Measurements from ENCODE around the gene ZNF532.

The ZNF532 gene

GRCh38 chr18:58866773-58867150, 2.1 kb downstream of the ZNF532 start:
- peak in 4 of 56 donors; percentile 17 to 30 (median 26) for DNase-seq

DNA sequence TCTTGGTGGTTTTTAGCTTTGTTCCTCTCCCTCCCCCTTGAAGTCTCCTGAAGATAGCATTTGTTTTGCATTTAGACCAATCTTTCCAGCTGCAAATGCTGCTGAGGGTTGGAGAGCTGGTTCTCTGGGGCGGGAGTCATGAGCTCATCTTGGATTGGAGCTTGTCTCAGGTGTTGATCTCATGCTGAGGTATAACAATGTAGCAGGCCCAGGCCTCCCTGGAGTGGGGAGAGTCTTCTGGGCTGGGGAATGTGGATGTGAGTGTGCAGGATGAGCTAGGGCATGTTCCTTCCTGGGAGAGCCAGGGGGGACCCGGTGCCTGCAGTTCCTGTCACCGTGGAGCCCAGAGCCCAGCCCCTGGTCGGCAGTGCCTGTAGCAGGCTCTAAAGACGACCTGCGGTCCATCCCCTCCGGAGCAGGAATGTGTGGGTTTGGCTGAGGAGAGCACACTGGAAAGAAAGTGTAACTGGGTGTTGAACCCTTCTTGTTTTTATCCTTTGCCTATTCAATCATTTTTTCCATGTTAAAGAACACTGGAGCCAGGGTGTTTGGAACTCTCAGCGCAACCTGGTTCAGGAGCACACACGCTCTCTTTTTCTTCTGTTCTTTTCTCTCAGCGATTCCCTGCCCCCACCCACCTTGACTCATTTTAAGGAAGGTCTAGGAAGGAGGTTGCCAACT, 2.7 kb downstream of the ZNF532 start:
- peak in 6 of 56 donors; percentile 8 to 36 (median 22) for DNase-seq

DNA sequence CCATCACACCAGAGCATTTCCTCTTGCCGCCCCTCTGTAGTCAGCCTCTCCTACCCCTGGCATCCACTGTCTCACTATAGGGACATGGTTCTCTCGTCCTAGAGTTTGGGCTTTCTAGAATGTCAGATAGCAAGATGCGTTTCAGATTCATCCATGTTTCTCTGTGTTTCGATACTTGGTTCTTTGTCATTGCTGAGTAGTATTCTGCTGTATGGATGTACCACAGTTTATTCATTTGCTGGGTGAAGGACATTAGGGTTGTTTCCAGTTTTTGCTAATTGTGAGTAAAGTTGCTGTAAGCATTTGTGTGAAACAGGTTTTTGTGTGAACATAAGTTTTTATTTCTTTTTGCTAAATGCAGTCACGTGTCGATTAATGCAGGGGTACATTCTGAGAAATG, 3.8 kb downstream of the ZNF532 start:
- no peak for DNase-seq

DNA sequence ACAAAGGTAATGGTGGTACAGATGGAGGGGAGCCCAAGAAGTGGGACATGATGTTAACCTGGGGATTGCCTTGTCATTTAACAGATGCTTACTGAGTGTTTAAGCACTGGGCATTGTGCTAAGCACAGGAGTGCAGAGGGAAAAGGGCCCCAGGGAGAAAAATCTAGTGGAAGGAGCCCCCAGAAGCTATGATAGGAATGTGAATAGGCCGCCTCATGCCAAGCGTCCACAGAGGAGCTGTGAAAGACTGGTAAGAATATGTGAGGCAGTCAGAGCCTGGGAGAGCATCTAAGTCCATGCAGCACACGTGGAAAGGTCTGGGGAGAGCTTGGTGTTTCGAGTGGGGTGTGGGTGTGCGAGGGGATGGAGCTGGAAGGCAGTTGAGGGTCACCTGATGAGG, 5.5 kb downstream of the ZNF532 start:
- DNase-seq, result no peak

DNA sequence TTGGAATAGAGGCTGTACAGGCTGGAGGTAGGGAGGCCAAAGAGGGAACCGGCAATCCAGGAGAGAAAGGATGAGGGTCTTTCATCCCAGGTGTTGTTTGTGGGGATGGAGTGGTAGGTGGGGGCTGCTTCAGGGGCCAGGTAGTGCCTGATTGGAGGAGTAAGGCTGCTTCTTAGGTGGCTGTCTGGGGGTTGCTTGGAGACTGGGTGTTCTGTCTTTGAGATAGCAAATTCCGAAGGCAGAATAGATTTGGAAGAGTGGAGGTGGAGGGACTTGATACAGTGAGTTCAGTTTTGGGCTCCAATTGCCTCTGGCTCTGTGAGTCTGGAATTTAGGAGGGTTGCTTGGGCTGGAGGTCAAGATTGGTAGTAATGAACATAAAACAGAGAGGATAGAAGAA, 5.9 kb downstream of the ZNF532 start:
- no peak for DNase-seq

DNA sequence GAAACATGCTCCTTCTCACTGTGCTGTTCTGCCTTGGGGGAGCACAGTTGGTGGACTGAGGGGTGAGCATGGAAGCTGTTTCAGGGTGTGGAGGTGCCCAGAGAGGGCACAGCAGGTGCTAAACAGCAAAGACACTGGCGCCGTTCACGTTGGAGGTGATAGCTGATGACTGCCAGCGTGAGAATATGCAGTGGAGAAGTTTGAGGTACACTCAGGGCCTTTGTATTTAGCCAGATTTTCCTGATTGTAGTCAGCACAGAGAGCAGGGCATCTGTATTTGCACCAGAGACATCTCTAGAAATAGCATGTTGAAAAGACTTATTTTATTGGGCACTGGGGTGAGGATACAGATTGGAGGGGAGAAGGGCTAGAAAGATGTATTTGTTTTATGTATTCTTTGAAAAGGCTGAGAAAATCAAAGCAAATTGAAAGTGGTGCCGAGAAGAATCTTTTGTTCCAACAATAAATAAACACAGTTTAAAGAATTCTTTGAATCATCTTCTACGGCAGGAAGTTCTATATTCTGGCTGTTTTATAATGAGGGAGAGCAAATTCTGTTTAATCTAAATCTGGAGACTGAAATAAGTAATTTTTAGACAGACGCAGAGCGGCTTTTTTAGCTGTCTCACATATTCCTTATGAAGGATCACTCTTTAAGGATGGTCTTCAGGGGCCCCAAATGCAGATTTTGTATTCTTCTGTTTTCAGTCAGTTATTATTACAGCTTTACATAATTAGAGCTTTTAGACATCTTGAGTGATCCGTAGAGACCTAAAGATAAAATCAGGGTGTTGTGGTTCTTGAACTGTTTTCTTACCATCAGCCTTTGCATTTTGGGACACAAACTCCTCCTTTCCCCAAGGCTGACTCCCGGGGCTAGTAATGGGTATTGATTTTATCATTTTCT, 7.1 kb downstream of the ZNF532 start:
- DNase-seq, result no peak

DNA sequence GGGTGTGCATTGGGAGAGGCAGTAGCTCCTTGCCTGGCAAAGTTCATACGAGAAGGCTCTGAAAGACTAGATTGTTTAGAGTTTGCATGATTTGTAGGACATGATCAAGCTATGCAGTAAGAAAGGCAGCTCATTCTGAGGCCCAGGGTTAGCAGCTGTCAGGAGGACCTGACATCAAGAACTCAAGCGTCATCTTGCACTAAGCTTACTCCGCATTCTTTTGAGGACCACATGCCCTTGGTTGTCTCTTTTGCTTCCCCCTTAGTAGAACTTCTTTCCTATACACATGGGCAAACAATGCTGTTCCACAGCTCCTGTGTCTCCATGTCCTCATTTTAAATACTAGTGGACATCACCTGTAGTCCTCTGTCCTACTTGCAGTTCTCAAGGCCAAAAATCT, 14.0 kb downstream of the ZNF532 start:
- DNase-seq, result no peak

GRCh38 chr18:58881477-58881876, 16.8 kb downstream of the ZNF532 start:
- DNase-seq, result no peak

GRCh38 chr18:58882044-58882443, 17.4 kb downstream of the ZNF532 start:
- no peak for DNase-seq

DNA sequence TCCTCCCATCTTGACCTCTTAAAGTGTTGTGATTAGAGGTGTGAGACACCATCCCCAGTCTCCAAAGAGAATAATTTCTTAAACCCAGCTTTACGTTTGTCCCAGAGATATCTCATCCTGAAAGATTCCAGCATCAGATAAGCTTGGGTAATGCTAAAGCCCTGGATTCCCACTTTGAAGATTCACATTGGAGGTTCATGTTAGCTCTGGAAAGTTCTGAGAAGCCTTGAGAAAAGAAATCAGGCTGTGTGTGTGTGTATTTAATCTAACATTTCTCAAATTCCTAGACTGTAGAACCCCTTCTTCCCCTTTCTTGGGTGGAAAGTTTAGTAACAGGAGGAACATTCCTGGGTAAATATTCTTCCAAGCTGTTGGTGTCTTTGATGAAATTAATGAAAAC, 18.0 kb downstream of the ZNF532 start:
- DNase-seq, result no peak

GRCh38 chr18:58884680-58885079, 20.0 kb downstream of the ZNF532 start:
- DNase-seq, result no peak

- DNase-seq, result no peak
These were observed 21.8 kb downstream of the ZNF532 start for GRCh38 chr18:58886431-58886830.

GRCh38 chr18:58886864-58887612, 22.4 kb downstream of the ZNF532 start:
- no peak for DNase-seq

DNA sequence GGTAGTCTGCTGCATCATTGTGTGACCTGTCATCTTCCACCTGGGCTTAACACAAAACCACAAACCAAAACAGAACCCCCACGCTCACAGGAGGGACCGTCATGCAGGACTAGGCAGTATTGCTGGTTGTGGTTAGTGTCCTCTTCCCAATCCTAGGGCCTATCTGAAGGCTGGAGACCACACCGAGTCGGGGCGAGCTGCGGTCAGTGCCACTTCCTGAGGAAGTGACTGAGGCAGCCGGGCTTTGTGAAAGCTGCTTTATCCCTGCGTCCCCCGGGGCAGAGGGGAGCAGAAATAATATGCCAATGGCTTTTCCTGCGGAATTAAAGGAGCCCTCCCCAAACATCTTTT, 22.9 kb downstream of the ZNF532 start:
- peak in 28 of 56 donors; percentile 7 to 55 (median 23) for DNase-seq

- DNase-seq, result no peak
These were observed 27.1 kb downstream of the ZNF532 start for GRCh38 chr18:58891776-58892175.

DNA sequence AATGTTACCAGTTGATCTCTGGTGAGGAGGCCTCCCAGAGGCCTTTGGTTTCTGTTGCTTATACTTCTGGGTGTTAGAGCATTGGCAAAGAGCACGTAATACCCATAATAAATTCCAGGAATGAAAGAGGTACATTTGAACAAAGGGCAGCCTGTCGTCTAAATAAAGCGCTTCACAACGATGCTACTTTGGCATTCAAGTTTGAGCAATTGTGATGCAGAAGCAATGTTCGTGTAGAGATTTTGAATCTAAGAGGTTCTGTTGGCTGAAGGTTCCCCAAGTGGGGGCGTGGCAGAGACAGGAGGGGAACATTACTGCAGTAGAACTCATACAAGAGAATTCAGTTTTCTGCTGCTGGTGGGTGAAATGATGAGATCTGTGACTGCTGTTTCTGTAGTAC, 27.8 kb downstream of the ZNF532 start:
- peak in 6 of 56 donors; percentile 9 to 26 (median 13) for DNase-seq

DNA sequence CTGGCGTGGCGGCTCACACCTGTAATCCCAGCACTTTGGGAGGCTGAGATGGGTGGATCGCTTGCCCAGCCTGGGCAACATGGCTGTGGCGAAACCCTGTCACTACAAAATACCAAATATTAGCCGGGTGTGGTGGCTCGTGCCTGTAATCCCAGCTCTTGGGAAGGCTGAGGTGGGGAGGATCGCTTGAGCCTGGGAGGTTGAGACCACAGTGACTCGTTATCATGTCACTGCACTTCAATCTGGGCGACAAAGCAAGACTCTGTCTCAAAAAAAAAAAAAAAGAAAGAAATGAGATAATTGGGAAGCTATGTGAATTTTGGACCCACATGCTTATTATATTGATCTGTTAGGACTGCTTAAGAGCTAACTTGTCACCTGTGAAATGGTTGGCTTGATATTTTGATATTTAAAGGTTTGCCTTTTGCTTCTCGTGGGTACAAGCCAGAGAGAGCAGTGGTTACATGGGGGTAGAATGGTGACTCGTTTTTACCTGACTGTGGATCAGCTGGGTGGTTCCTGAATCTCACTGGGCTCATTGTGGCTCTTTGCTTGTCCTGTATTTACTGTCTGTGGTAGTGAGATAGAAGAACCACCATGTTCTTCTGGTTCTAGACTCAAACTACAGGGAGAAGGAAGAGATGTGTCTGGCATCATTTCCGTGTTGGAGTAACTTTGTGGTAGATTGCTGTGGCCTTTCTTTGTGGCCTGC, 28.9 kb downstream of the ZNF532 start:
- DNase-seq, result no peak

DNA sequence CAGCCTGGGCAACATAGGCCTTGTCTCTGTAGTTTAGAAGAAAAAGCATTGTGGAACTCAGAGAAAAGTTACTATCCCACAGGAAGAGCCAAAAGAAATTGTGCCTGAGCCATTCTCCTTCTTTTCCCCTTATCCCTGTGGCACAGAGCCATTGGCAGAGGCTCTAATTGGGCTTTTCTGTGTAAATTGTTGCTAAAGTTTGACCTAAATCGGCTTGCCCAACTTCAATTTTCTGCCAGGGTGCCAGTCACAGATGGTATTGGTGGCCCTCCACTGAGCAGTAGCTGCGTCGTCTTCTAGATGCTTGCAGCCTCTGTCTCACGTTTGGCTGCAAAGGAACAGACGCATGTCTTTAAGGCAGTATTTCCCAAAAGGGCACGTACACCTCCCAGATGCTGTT, 30.3 kb downstream of the ZNF532 start:
- peak in 30 of 56 donors; percentile 5 to 83 (median 30) for DNase-seq

- peak in 1 of 56 donors; percentile 16 for DNase-seq
These were observed 30.7 kb downstream of the ZNF532 start for GRCh38 chr18:58895385-58895784.

DNA sequence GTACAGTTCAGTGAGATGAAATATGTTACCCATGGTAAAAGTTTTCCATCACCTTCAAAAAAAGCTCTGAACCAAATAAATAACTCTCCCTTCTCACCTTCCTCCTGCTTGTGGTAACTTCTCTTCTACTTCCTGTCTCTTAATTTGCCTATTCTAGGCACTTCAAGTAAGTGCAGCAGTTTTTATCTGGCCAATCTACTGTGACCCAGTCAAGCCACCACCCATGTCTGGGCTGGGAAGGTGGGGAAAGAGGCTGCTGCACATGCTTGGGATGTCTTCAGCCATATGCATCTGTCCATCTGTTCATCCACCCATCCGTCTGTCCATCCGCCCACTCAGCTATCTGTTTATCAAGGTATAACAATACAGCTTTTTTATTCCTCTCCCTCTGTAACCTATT, 31.6 kb downstream of the ZNF532 start:
- no peak for DNase-seq

- no peak for DNase-seq
These were observed 32.2 kb downstream of the ZNF532 start for GRCh38 chr18:58896734-58897508.

Data from amygdala (tissue), 56 donors.